Dermis blood vessel endothelial cell (primary cell): ENCODE results near the gene GOLGA8S. TPM values are rescaled to one million over a fixed set of nuclear protein-coding genes. Genes with fewer than 3 reads are reported as not detected.
"Not testable (repeated sequence)": the region's sequence is repeated elsewhere in the genome, so short reads cannot be mapped to it uniquely, and the experiment has no call there.

Source experiments
- DNase-seq: peaks from one replicate; pipeline ENCODE4 v3.0.0; 2010
- total RNA-seq: library from RNA; depleted of rRNA; stranded (reverse); fragments of >200 nt; gene quantifications from 2 replicates; pipeline ENCODE4 v1.2.3, GENCODE V29; 2014

GOLGA8S gene
- total RNA-seq, 1 donor from 2014 or later = not detected

DNA sequence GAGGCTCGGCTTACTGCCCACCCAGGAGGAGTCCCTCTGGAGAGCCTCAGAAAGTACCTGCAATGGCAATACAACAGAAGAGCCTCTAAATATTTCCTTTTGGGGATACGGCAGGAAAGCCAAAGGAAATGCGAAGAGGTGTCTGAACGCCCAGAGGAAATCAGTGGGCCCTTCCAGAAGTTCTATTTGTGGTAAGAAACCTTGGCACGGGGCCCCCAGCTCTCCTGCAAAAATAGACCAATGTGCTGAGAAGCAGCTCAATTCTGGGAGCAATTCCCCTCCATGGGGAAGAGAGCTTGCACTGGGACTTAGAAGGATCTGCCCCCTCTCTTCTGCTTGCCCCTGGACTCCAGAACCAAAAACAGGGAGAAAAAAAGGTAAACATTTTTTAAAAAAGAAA, 44.7 kb downstream of the GOLGA8S start:
- DNase-seq = not testable (repeated sequence)

DNA sequence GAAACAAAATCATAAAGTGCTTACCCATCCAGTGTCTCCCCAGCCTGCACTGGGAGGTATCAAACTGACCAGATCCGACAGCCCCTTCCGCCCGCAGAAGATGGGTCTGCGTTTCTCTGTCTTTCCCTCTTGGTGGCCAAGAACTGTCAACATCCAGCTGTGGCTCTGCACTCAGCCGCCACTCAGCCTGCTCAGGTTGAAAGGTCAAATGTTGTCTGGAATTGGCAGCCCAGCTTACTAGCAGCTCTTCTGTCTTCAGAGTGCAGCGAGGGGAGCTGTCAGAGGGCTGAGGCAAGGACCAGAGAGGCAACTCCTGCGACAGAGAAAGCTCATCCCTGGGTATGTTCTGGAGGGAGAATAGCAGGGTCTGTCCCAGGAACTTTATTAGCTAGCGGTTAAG, 47.1 kb downstream of the GOLGA8S start:
- DNase-seq = no peak

GRCh38 chr15:23402140-23402539, 47.6 kb downstream of the GOLGA8S start:
- no peak for DNase-seq

DNA sequence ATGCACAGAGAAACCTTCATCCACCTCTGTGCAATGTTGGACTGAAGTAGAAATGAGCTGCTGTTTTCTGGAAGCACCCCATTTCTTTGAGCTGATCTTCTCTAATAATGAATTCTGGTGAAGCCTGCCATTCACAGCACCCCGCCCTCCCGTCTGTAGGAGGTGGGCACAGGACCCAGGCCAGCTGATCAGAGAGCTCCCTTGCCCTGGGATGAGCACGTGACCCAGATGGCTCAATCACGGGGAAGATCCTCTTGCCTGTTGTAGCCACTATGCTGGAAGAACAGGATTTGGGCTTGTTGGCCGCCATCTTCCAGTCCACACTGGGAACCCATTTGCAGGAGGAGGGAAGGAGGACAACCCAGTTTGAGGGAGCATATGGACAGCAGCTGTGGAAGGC, 48.0 kb downstream of the GOLGA8S start:
- DNase-seq = no peak

GRCh38 chr15:23403550-23403949, 49.0 kb downstream of the GOLGA8S start:
- no peak for DNase-seq

- no peak for DNase-seq
Measured at GRCh38 chr15:23411841-23412240, 57.3 kb downstream of the GOLGA8S start.

DNA sequence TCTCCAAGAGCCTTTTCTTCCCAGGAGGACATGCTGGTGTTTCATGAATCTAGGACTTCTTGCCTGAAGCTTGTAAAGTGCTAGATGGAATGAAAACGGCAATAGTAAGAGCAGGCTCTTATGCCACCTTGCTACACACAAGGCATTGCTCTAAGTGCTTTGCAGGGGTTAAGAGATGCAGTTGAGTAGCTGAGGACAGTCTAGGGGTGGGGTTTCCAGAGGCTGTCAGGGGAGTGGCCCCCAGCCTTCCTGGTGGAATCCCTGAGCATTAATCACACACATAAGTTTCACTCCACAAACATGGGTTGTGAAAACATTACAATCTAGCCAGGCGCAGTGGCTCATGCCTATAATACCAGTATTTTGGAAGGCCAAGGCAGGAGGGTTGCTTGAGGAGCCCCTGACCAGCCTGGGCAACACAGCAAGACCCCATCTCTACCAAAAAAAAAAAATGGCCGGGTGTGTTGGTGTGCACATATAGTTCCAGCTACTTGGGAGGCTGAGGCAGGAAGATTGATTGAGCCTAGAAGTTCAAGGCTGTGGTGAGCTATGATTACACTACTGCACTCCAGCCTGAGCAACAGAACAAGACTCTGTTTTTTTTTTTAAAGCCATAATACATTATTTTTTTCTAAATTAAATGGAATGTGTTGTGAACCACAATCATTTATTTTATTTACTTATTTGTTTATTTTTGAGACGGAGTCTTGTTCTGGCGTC, 58.5 kb downstream of the GOLGA8S start:
- not testable (repeated sequence) for DNase-seq

Other genes with a start within 250 kb of the GOLGA8S start
- not detected in 2 replicates for gene GOLGA6L1, start 217.9 kb upstream of the GOLGA8S start, total RNA-seq
- gene GOLGA6L26, start 20.6 kb upstream of the GOLGA8S start, total RNA-seq = not detected in 2 replicates
- gene GOLGA6L2, start 92.5 kb downstream of the GOLGA8S start, total RNA-seq = not detected in 2 replicates
- 0.34 and 0.88 TPM in 2 replicates for gene MKRN3, start 210.9 kb downstream of the GOLGA8S start, total RNA-seq